DND-41 (cell line): ENCODE results near the gene CPNE5.

ENCODE experiments used
- ATAC-seq: fragments of 200-7000 bp; cut with Tn5 transposase; 3 replicates; pipeline ENCODE4 v1.9.1; 2021; ENCODE audit warnings: low read depth; ENCODE audit not compliant: insufficient read depth
- DNase-seq: peaks from one replicate; pipeline ENCODE4 v3.0.0-alpha.2; 2020
- H2AFZ ChIP-seq: 2 replicates; pipeline ENCODE4 v1.6.0; 2012; ENCODE audit warnings: low read depth, low read length
- H3K27ac ChIP-seq: 2 replicates; pipeline ENCODE4 v1.5.1; 2012; ENCODE audit warnings: low read length, inconsistent platforms
- H3K27me3 ChIP-seq: fragments of 200-600 bp; sonication (generic); 2 replicates; pipeline ENCODE4 v1.6.0; 2012; ENCODE audit warnings: low read length, mild to moderate bottlenecking, inconsistent platforms; ENCODE audit not compliant: insufficient read depth, poor library complexity
- H3K36me3 ChIP-seq: 2 replicates; pipeline ENCODE4 v1.5.1; 2012; ENCODE audit warnings: low read length, inconsistent platforms; ENCODE audit not compliant: insufficient read depth
- H3K4me1 ChIP-seq: 2 replicates; pipeline ENCODE4 v1.5.1; 2012; ENCODE audit warnings: mild to moderate bottlenecking, low read length; ENCODE audit not compliant: insufficient read depth
- H3K4me2 ChIP-seq: 2 replicates; pipeline ENCODE4 v1.6.0; 2012; ENCODE audit warnings: mild to moderate bottlenecking, moderate library complexity, low read length, inconsistent platforms; ENCODE audit not compliant: insufficient read depth
- H3K4me3 ChIP-seq, 2 experiments: fragments of 200-600 bp in 1 of 2; shearing (Covaris generic) in 1 of 2; 2 replicates each; pipeline ENCODE4 v1.5.1; 2012 to 2016; ENCODE audit warnings: inconsistent platforms in 2 of 2, low read length in 2 of 2, mild to moderate bottlenecking in 2 of 2, low read depth in 1 of 2, moderate library complexity in 1 of 2
- H3K79me2 ChIP-seq: 2 replicates; pipeline ENCODE4 v1.6.0; 2012; ENCODE audit warnings: low read length, inconsistent platforms; ENCODE audit not compliant: insufficient read depth
- H3K9ac ChIP-seq: 2 replicates; pipeline ENCODE4 v1.6.0; 2012; ENCODE audit warnings: low read depth, mild to moderate bottlenecking, inconsistent platforms, low read length, moderate library complexity
- H3K9me3 ChIP-seq: 2 replicates; pipeline ENCODE4 v1.5.1; 2012; ENCODE audit warnings: low read length, moderate library complexity, mild to moderate bottlenecking, inconsistent platforms; ENCODE audit not compliant: insufficient read depth, severe bottlenecking
- H4K20me1 ChIP-seq: 2 replicates; pipeline ENCODE4 v1.6.0; 2012; ENCODE audit warnings: low read length; ENCODE audit not compliant: insufficient read depth
- CTCF ChIP-seq: IDR thresholded peaks from 2 replicates; pipeline ENCODE4 v1.5.1; 2012; ENCODE audit warnings: borderline replicate concordance, low read length, moderate library complexity, mild to moderate bottlenecking; ENCODE audit not compliant: poor library complexity, severe bottlenecking; ENCODE audit errors: extremely low read depth
- EZH2 ChIP-seq: IDR thresholded peaks from 3 replicates; pipeline ENCODE4 v1.6.1; 2012; ENCODE audit warnings: borderline replicate concordance, low read depth, mild to moderate bottlenecking, moderate library complexity, low read length, inconsistent platforms; ENCODE audit not compliant: severe bottlenecking

Gene CPNE5

DNA sequence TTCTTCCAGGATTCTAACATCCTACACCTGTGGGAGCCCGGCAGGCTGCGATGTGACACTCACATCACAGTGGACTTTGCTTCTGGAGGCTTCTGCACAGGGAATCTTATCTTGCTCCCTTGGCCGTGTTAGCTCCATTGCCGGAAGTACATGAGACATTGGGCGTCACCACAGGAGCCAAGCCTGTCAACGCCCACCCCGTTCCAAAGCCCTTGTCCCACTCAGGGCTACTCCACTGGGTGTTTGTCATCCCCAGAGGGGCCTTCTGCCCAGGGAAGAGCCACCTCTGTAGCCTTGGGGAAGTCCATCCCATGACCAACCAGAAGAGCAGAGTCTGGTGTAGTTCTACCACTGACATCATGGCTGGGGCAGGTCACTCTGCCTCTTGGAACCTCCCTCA is 139.9 kb downstream of the CPNE5 start:
- H2AFZ ChIP-seq: no peak overlapping the region
- ATAC-seq (no peak), DNase-seq (no peak)
- no peaks in the 10 kb centered on the region for H3K4me1 ChIP-seq
- H4K20me1 ChIP-seq: no peaks in the 10 kb centered on the region
- H3K27ac ChIP-seq: no peak overlapping the region
- H3K4me2 ChIP-seq: no peak overlapping the region
- no peak overlapping the region for H3K9ac ChIP-seq
- H3K27me3 ChIP-seq: no peaks in the 10 kb centered on the region
- no peaks in the 10 kb centered on the region for H3K36me3 ChIP-seq
- no peaks in the 10 kb centered on the region for H3K79me2 ChIP-seq
- TF ChIP-seq CTCF: no peak
- H3K9me3 ChIP-seq: no peaks in the 10 kb centered on the region
- H3K4me3 ChIP-seq: no peak overlapping the region

GRCh38 chr6:36698871-36699271 is 140.4 kb downstream of the CPNE5 start:
- no peak for TF ChIP-seq EZH2
- TF ChIP-seq CTCF: no peak
- ATAC-seq (no peak), DNase-seq (no peak)
- Histone ChIP-seq H3K27ac (no peak overlapping the region), H3K27me3 (no peaks in the 10 kb centered on the region), H3K9ac (no peak overlapping the region), H3K4me3 (no peak overlapping the region), H3K4me1 (no peaks in the 10 kb centered on the region), H3K4me2 (no peak overlapping the region), H3K9me3 (no peaks in the 10 kb centered on the region), H3K36me3 (no peaks in the 10 kb centered on the region), H4K20me1 (no peaks in the 10 kb centered on the region), H3K79me2 (no peaks in the 10 kb centered on the region), H2AFZ (no peak overlapping the region)

DNA sequence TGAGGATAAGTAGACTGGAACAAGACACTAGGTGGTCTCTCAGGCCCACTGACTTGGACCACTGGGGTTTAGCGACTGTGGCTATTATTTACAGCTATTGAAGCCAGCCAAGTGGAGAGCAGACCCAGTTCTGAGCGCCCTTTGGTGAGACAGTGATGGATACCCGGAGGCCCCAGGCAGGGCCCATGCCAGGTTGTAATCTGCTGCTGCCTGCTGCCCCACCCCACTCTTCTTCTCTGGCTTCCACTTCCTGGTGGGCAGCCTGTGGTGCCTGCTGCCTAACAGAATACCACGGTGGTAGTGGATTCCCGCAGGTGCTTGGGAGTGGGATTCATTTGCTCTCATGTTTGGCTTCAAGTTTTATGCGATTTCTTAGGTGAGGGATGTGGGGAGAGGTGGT is 141.0 kb downstream of the CPNE5 start:
- Histone ChIP-seq H3K36me3 (no peaks in the 10 kb centered on the region), H3K4me2 (no peak overlapping the region), H3K9ac (no peak overlapping the region), H2AFZ (no peak overlapping the region), H3K27ac (no peak overlapping the region; the same call in 1 of the 2 replicates), H3K4me1 (no peaks in the 10 kb centered on the region), H3K9me3 (no peaks in the 10 kb centered on the region), H3K79me2 (no peaks in the 10 kb centered on the region), H3K4me3 (0 out of 4 replicates have a peak overlapping the region, but pooled peaks of 1 of the 2 experiments have one; percentile 9), H4K20me1 (no peaks in the 10 kb centered on the region), H3K27me3 (no peaks in the 10 kb centered on the region)
- DNase-seq: no peak
- ATAC-seq: no peak
- TF ChIP-seq CTCF (no peak), EZH2 (no peak)

GRCh38 chr6:36697481-36697903 is 141.8 kb downstream of the CPNE5 start, which contains the start of gene RAB44:
Gene RAB44, plus strand, starts transcription at chr6:36697826. Its CDS starts 6,410 bp downstream, at chr6:36704236.
- H3K79me2 ChIP-seq: no peaks in the 10 kb centered on the region
- no peak within 1 kb of the TSS; the same call in 1 of the 2 replicates for H3K27ac ChIP-seq
- H3K9ac ChIP-seq: no peak within 1 kb of the TSS

More at GRCh38 chr6:36697481-36697903, 141.8 kb downstream of the CPNE5 start, which contains the start of gene RAB44:
- Histone ChIP-seq H3K4me2 (no peak within 1 kb of the TSS), H3K36me3 (no peaks in the 10 kb centered on the region), H3K4me3 (0 out of 4 replicates have a peak within 1 kb of the TSS, but pooled peaks of 1 of the 2 experiments have one; percentile 9), H4K20me1 (no peaks in the 10 kb centered on the region), H3K9me3 (no peaks in the 10 kb centered on the region), H2AFZ (no peak within 1 kb of the TSS), H3K4me1 (0 out of 2 replicates have a peak, but pooled peaks cover under 1% of the 10 kb centered on the region), H3K27me3 (no peaks in the 10 kb centered on the region)
- peak; percentile 50 for DNase-seq
- ATAC-seq: peak; percentile 75
- TF ChIP-seq EZH2 (no peak), CTCF (no peak)
